ENCODE measurements around the gene ADAMTS12. TPM values are rescaled to one million over a fixed set of nuclear protein-coding genes. Genes with fewer than 3 reads are reported as not detected.

ADAMTS12 gene
- total and polyA plus RNA-seq, 10 of the 15 experiments (the other 5 are each of a cell fraction or from before 2014, with no cell fraction given) = 0.11 to 35.8 (median 20.7) TPM

- Histone ChIP-seq H3K9ac (ENCODE audit: control insufficient read depth, insufficient read depth, low read length) (no peak overlapping the region), H3K27ac (ENCODE audit: control insufficient read depth, insufficient read depth) (no peak overlapping the region), H3K4me1 (ENCODE audit: control insufficient read depth, insufficient read depth, low read length) (no peaks in the 10 kb centered on the region), H3K79me2 (ENCODE audit: control insufficient read depth, insufficient read depth, low read length) (no peaks in the 10 kb centered on the region), H3K27me3 (replicated peaks in 1 of 2; ENCODE audit: control insufficient read depth in 2 of 2, insufficient read depth in 2 of 2, low read length in 1 of 2) (no peaks in the 10 kb centered on the region), H3K4me3 (no peak overlapping the region), H2AFZ (ENCODE audit: control insufficient read depth, low read depth, low read length) (no peak overlapping the region), H3K4me2 (ENCODE audit: control insufficient read depth, insufficient read depth) (no peak overlapping the region), H3K36me3 (ENCODE audit: control insufficient read depth in 2 of 2, insufficient read depth in 2 of 2, low read length in 1 of 2) (no peaks in the 10 kb centered on the region), H3K9me3 (replicated peaks; ENCODE audit: control insufficient read depth, insufficient read depth, low read length) (no peaks in the 10 kb centered on the region; the same call in 2 of the 3 replicates), H4K20me1 (ENCODE audit: control insufficient read depth, insufficient read depth) (no peaks in the 10 kb centered on the region)
- no TSS peak for BruUV-seq (replicated peaks)
- intact Hi-C loops (cut with micrococcal nuclease; ENCODE audit: unreplicated experiment) (no loop called here), in situ Hi-C loops (cut with MboI) (no loop called here)
- ChIA-PET CTCF (interaction anchor here (1.6 to 2.3 kb wide), 2 partner anchors 283 to 320 kb away, joined by 4 to 6 read pairs; no protein-coding TSS in a partner anchor), RAD21 (ENCODE audit: unreplicated experiment) (no interaction called here), POLR2A (no interaction called here), SMC1A (ENCODE audit: uncharacterized antibody, unreplicated experiment) (interaction anchor here (1.2 to 3.1 kb wide), 2 partner anchors 9 to 13 kb away, joined by 6 to 9 read pairs; no protein-coding TSS in a partner anchor)
- DNase-seq (ENCODE audit: low read depth, low spot score) = no peak
- ATAC-seq = no peak
- WGBS (ENCODE audit: insufficient coverage, insufficient replicate concordance, low lambda C conversion rate, missing lambda C conversion rate) = 63% methylated on average over 2 of the region's 2 CpGs
- no peak for TF ChIP-seq ESRRA (IDR thresholded peaks at IDR 0.05; ENCODE audit: low read length)
- no peak for TF ChIP-seq SUPT20H (IDR thresholded peaks at IDR 0.05; ENCODE audit: borderline replicate concordance, control insufficient read depth, low read depth, low read length)
- TF ChIP-seq ETV6 (conservative IDR thresholded peaks at IDR 0.05 in 1 of 2, IDR thresholded peaks at IDR 0.05 in 1 of 2; ENCODE audit: borderline replicate concordance in 1 of 2, low read depth in 1 of 2) = no peak
- TF ChIP-seq ZNF274 (IDR thresholded peaks at IDR 0.05; ENCODE audit: insufficient read depth, insufficient read length) = no peak
- no peak for TF ChIP-seq CEBPB (IDR thresholded peaks at IDR 0.05; ENCODE audit: borderline replicate concordance in 1 of 2, low read depth in 2 of 2, low read length in 2 of 2)
- TF ChIP-seq ZSCAN29 (IDR thresholded peaks at IDR 0.05) = no peak
- TF ChIP-seq, protein P1, sequence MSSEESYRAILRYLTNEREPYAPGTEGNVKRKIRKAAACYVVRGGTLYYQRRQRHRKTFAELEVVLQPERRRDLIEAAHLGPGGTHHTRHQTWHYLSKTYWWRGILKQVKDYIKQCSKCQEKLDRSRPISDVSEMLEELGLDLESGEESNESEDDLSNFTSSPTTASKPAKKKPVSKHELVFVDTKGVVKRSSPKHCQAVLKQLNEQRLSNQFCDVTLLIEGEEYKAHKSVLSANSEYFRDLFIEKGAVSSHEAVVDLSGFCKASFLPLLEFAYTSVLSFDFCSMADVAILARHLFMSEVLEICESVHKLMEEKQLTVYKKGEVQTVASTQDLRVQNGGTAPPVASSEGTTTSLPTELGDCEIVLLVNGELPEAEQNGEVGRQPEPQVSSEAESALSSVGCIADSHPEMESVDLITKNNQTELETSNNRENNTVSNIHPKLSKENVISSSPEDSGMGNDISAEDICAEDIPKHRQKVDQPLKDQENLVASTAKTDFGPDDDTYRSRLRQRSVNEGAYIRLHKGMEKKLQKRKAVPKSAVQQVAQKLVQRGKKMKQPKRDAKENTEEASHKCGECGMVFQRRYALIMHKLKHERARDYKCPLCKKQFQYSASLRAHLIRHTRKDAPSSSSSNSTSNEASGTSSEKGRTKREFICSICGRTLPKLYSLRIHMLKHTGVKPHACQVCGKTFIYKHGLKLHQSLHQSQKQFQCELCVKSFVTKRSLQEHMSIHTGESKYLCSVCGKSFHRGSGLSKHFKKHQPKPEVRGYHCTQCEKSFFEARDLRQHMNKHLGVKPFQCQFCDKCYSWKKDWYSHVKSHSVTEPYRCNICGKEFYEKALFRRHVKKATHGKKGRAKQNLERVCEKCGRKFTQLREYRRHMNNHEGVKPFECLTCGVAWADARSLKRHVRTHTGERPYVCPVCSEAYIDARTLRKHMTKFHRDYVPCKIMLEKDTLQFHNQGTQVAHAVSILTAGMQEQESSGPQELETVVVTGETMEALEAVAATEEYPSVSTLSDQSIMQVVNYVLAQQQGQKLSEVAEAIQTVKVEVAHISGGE (CRISPR knock-in tag; IDR thresholded peaks at IDR 0.05) = no peak
- FAIRE-seq = no peak
Observed at GRCh38 chr5:33650911-33651310, 240.9 kb downstream of the ADAMTS12 start.
